Measurements from ENCODE around the gene ELOVL7.

DNA sequence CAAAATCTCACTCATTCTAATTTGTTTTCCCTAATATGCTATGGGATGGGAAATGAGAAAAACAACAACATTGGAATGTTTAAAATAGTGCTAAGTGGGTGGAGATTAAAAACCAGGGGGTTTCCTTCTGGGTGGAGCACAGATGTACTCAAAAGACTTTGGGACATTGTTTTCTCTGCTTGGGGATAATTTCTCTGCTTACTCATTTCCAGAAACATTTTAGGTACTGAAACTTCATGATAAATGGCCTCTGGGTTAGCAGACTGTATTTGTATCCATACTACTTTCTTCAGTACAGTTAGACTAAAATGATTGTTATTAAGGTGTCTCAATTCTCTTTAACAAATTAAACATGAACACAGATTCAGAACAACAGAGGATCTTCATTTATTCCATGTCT, 17.4 kb downstream of the ELOVL7 start:
- TF ChIP-seq CTCF (IDR thresholded peaks at IDR 0.05; ENCODE audit: poor library complexity) (no peak), EZH2 (IDR thresholded peaks at IDR 0.05; ENCODE audit: borderline replicate concordance) (no peak), EZH2phosphoT487 (IDR thresholded peaks at IDR 0.05; ENCODE audit: low read depth, severe bottlenecking, unreplicated experiment) (no peak)

Measured in hepatocyte (in vitro differentiated cells).